OCI-LY1 (cell line): ENCODE results near the gene DAPK2.

Experiments used
- H2AFZ ChIP-seq: fragments of 200-600 bp; sonication (generic), shearing (Covaris generic); 2 replicates; pipeline ENCODE4 v1.6.0; 2014; ENCODE audit warnings: antibody characterized with exemption, mild to moderate bottlenecking, low read length
- H3F3A ChIP-seq: fragments of 200-600 bp; sonication (generic), shearing (Covaris generic); 2 replicates; pipeline ENCODE4 v1.6.0; 2014; ENCODE audit warnings: mild to moderate bottlenecking, antibody characterized with exemption, low read length, moderate library complexity; ENCODE audit not compliant: insufficient read depth
- H3K27ac ChIP-seq: fragments of 200-600 bp; sonication (generic); 2 replicates; pipeline ENCODE4 v1.5.1; 2014; ENCODE audit warnings: low read length, mixed run types, mild to moderate bottlenecking, low read depth; ENCODE audit not compliant: poor library complexity, severe bottlenecking
- H3K27me3 ChIP-seq: fragments of 200-600 bp; sonication (generic); 2 replicates; pipeline ENCODE4 v1.6.0; 2014; ENCODE audit warnings: antibody characterized with exemption, mild to moderate bottlenecking, low read length, moderate library complexity; ENCODE audit not compliant: insufficient read depth
- H3K36me3 ChIP-seq: fragments of 200-600 bp; sonication (generic); 2 replicates; pipeline ENCODE4 v1.6.1; 2014; ENCODE audit warnings: mild to moderate bottlenecking, antibody characterized with exemption, low read length, moderate library complexity, mixed read lengths; ENCODE audit not compliant: insufficient read depth
- H3K4me1 ChIP-seq: fragments of 200-600 bp; sonication (generic); 2 replicates; pipeline ENCODE4 v1.5.1; 2014; ENCODE audit warnings: mild to moderate bottlenecking, low read length, moderate library complexity; ENCODE audit not compliant: insufficient read depth, severe bottlenecking
- H3K4me2 ChIP-seq: fragments of 200-600 bp; sonication (generic), shearing (Covaris generic); 2 replicates; pipeline ENCODE4 v1.6.1; 2014; ENCODE audit warnings: low read length
- H3K4me3 ChIP-seq: fragments of 200-600 bp; sonication (generic); 2 replicates; pipeline ENCODE4 v1.5.1; 2014; ENCODE audit warnings: low read length, low read depth, mild to moderate bottlenecking, mixed read lengths; ENCODE audit not compliant: poor library complexity, severe bottlenecking
- H3K79me2 ChIP-seq: fragments of 200-600 bp; shearing (Covaris generic); 2 replicates; pipeline ENCODE4 v1.6.1; 2016; ENCODE audit warnings: mixed run types, low read length, mixed read lengths; ENCODE audit not compliant: insufficient read depth
- H3K9ac ChIP-seq: fragments of 200-600 bp; sonication (generic), shearing (Covaris generic); 2 replicates; pipeline ENCODE4 v1.6.1; 2014; ENCODE audit warnings: mild to moderate bottlenecking, low read length, mixed read lengths
- H3K9me2 ChIP-seq: fragments of 200-600 bp; sonication (generic), shearing (Covaris generic); 2 replicates; pipeline ENCODE4 v1.6.1; 2014; ENCODE audit warnings: low read depth, mild to moderate bottlenecking, low read length, mixed read lengths
- H3K9me3 ChIP-seq: fragments of 200-600 bp; shearing (Covaris generic); 2 replicates; pipeline ENCODE4 v1.6.1; 2014; ENCODE audit warnings: low read length, mixed read lengths
- H4K20me1 ChIP-seq: fragments of 200-600 bp; sonication (generic), shearing (Covaris generic); 2 replicates; pipeline ENCODE4 v1.6.0; 2016; ENCODE audit warnings: mild to moderate bottlenecking, low read length; ENCODE audit not compliant: insufficient read depth
- CTCF ChIP-seq: fragments of 200-600 bp; sonication (generic), shearing (Covaris generic); IDR thresholded peaks from 2 replicates; pipeline ENCODE4 v1.5.1; 2017; ENCODE audit warnings: mild to moderate bottlenecking, antibody characterized with exemption, low read length, moderate library complexity, mixed read lengths
- EZH2 ChIP-seq: fragments of 200-600 bp; sonication (generic), shearing (Covaris generic); IDR thresholded peaks from 2 replicates; pipeline ENCODE4 v1.8.0; 2017; ENCODE audit warnings: borderline replicate concordance, mixed run types, mild to moderate bottlenecking, antibody characterized with exemption, low read length, moderate library complexity, mixed read lengths

Gene DAPK2

GRCh38 chr15:63995789-63996188, 50.5 kb downstream of the DAPK2 start:
- H3K4me3 ChIP-seq: no peak overlapping the region
- H3K9ac ChIP-seq: no peak overlapping the region
- H4K20me1 ChIP-seq: no peaks in the 10 kb centered on the region
- no peak overlapping the region for H3K4me2 ChIP-seq
- no peaks in the 10 kb centered on the region for H3K9me2 ChIP-seq
- TF ChIP-seq EZH2: no peak
- H3K27me3 ChIP-seq: no peaks in the 10 kb centered on the region
- no peaks in the 10 kb centered on the region for H3K9me3 ChIP-seq
- H3K36me3 ChIP-seq: no peaks in the 10 kb centered on the region
- no peaks in the 10 kb centered on the region for H3K79me2 ChIP-seq
- H2AFZ ChIP-seq: no peak overlapping the region
- H3K27ac ChIP-seq: no peak overlapping the region
- H3F3A ChIP-seq: no peaks in the 10 kb centered on the region
- peaks cover 30% of the 10 kb centered on the region for H3K4me1 ChIP-seq

DNA sequence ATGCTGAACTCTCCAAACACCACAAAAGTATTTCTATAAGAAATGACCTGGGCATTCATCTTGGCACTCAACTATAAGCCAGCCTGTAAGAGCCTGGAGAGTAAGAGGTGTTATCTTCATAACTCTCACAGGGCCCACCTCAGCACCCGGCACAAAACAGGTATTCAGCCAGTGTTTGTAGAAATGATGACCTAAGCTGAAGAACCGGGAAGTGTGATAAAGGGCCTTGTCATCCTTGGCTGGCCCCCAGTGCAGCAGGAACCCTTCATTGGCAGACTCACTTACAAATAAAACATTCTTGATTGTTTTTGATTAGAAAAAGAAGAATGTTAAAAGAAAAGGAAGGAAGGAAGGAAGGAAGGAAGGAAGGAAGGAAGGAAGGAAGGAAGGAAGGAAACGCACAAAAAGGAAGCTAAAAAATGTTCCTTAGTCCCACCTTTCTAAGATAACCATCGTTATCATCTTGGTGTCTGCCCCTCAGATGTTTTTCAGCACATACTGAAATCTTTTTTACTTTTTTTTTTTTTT, 52.1 kb downstream of the DAPK2 start:
- no peaks in the 10 kb centered on the region for H3K9me3 ChIP-seq
- no peak overlapping the region for H2AFZ ChIP-seq
- H3F3A ChIP-seq: no peaks in the 10 kb centered on the region
- H3K9me2 ChIP-seq: no peaks in the 10 kb centered on the region
- H3K36me3 ChIP-seq: no peaks in the 10 kb centered on the region
- no peak overlapping the region for H3K4me3 ChIP-seq
- no peaks in the 10 kb centered on the region for H4K20me1 ChIP-seq
- peaks cover 35% of the 10 kb centered on the region for H3K4me1 ChIP-seq
- H3K27ac ChIP-seq: no peak overlapping the region
- TF ChIP-seq EZH2 (no peak), CTCF (no peak)
- no peak overlapping the region for H3K9ac ChIP-seq
- H3K4me2 ChIP-seq: no peak overlapping the region
- no peaks in the 10 kb centered on the region for H3K79me2 ChIP-seq
- no peaks in the 10 kb centered on the region for H3K27me3 ChIP-seq

- no peak overlapping the region for H2AFZ ChIP-seq
- peak overlapping the region; percentile 21; the same call in 1 of the 2 replicates for H3K4me2 ChIP-seq
- H3K9me2 ChIP-seq: no peaks in the 10 kb centered on the region
- H3F3A ChIP-seq: no peaks in the 10 kb centered on the region
- H4K20me1 ChIP-seq: no peaks in the 10 kb centered on the region
- no peak overlapping the region for H3K4me3 ChIP-seq
- no peaks in the 10 kb centered on the region for H3K27me3 ChIP-seq
- TF ChIP-seq EZH2 (no peak), CTCF (no peak)
- no peaks in the 10 kb centered on the region for H3K36me3 ChIP-seq
- no peaks in the 10 kb centered on the region for H3K79me2 ChIP-seq
- peak overlapping the region; percentile 58 for H3K27ac ChIP-seq
- no peak overlapping the region for H3K9ac ChIP-seq
- no peaks in the 10 kb centered on the region for H3K9me3 ChIP-seq
- H3K4me1 ChIP-seq: peaks cover 31% of the 10 kb centered on the region
Measured at GRCh38 chr15:63992300-63992699, 54.0 kb downstream of the DAPK2 start.

DNA sequence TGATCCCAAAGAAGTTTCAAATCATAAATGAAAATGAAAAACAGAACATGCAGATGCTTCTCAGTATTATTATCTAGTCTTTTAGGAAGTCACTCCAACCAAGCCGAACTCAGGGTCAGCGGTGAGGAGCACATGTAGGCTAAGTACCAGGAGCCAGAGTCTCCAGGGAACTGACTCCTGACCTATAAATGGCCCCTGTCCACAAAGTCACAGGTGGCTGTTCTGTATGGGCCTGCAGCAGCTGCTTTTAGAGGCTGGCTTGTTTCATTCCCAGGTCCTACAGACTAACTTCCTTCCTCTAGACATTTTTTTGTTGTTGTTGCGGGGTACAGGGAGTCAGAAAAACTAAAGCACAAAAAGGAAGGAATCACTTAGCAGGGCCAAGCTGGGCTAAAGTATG, 54.6 kb downstream of the DAPK2 start:
- no peak overlapping the region for H2AFZ ChIP-seq
- no peaks in the 10 kb centered on the region for H3F3A ChIP-seq
- no peak overlapping the region; the same call in 1 of the 2 replicates for H3K9ac ChIP-seq
- H3K27ac ChIP-seq: peak overlapping the region; percentile 58
- peaks cover 37% of the 10 kb centered on the region for H3K4me1 ChIP-seq
- no peaks in the 10 kb centered on the region for H3K9me3 ChIP-seq
- no peaks in the 10 kb centered on the region for H3K79me2 ChIP-seq
- peak overlapping the region; percentile 21; the same call in 1 of the 2 replicates for H3K4me2 ChIP-seq
- H3K36me3 ChIP-seq: no peaks in the 10 kb centered on the region
- TF ChIP-seq EZH2 (no peak), CTCF (no peak)
- no peaks in the 10 kb centered on the region for H4K20me1 ChIP-seq
- no peaks in the 10 kb centered on the region for H3K9me2 ChIP-seq
- no peaks in the 10 kb centered on the region for H3K27me3 ChIP-seq
- H3K4me3 ChIP-seq: no peak overlapping the region
